Tibial nerve (tissue), 4 donors: Measurements from ENCODE around the gene TMTC1.

Experiments
- CTCF ChIP-seq, 5 experiments: fragments of 200-600 bp in 3 of 5; fragments of 450-650 bp in 2 of 5; sonication (generic) in 3 of 5; IDR thresholded peaks; one replicate each; pipeline ENCODE4 v1.5.1; 2016 to 2019; ENCODE audit warnings: antibody characterized with exemption in 5 of 5, mild to moderate bottlenecking in 3 of 5, moderate library complexity in 2 of 5
- EP300 ChIP-seq, 2 donors: sonication (generic); formaldehyde crosslinking; IDR thresholded peaks; one replicate each; pipeline ENCODE4 v1.6.1; 2017; ENCODE audit warnings: antibody characterized with exemption in 2 of 2, mild to moderate bottlenecking in 1 of 2
- POLR2A ChIP-seq, 2 donors: fragments of 450-650 bp; IDR thresholded peaks; one replicate each; pipeline ENCODE4 v1.6.1; 2017; ENCODE audit warnings: antibody characterized with exemption in 2 of 2, mild to moderate bottlenecking in 2 of 2, moderate library complexity in 2 of 2

DNA sequence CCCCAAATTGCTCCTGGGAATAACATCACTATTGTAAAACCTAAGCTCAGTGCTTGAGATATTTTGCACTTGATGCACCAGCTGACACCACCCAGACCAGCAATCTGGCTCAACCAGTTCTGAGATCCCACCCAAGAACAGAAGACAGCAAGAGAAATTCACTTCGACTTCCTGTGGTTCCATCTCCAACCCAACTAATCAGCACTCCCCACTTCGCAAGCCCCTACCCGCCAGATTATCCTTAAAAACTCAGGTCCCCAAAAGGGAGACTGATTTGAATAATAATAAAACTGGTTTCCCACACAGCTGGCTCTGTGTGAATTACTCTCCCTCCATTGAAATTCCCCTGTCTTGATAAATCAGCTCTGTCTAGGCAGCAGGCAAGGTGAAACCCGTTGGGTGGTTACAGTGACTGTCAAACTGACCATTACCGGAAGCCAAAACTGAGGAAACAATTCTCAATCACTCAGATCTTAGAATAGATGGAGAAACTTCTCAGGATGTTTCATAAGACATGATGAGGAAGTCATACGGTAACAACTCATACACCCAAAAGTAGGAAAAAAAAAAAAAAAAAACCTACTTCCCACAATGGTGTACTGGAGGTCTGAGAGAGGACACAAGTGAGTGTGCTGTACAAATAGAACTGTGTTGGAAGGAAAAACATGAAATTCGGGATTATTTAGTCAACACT is 92.4 kb downstream of the TMTC1 start:
- TF ChIP-seq CTCF (IDR thresholded peaks at IDR 0.05) (no peak), POLR2A (IDR thresholded peaks at IDR 0.05) (no peak), EP300 (IDR thresholded peaks at IDR 0.05) (no peak)
